Stimulated activated CD4-positive, alpha-beta T cell treated with anti-CD3 and anti-CD28 coated beads, Interleukin-4, amount 100 ng/mL, for 48 hours (primary cell): ENCODE measurements around the gene FBXW4.

Source experiments
- DNase-seq, 2 donors: peaks; one replicate each; pipeline ENCODE4 v3.0.0-alpha.2; 2020; ENCODE audit warnings: low read depth in 2 of 2

The FBXW4 gene

DNA sequence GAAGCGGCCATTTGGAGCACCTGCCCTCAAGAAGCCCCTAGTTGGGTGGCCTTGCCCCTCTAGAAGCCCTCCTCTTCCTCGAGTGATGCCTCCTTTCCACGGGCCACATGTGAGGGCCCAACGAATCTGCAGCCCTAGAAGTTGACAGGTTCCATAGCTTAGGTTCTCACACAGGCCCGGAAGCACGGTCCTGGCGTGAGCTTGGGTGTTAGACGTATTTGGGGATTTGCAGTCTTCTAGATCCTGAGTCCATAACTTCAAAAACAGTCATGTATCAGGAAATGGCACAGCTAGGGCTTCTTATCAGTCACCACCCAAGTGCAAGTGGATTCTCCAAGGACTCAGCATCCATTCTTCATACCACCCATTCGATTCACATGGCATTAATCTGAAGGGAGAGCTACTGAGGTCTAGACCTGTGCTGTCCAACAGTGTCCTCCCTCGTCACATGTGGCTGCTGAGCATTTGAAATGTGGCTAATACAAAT, 477 bp upstream of the FBXW4 start:
- DNase-seq: no peak

DNA sequence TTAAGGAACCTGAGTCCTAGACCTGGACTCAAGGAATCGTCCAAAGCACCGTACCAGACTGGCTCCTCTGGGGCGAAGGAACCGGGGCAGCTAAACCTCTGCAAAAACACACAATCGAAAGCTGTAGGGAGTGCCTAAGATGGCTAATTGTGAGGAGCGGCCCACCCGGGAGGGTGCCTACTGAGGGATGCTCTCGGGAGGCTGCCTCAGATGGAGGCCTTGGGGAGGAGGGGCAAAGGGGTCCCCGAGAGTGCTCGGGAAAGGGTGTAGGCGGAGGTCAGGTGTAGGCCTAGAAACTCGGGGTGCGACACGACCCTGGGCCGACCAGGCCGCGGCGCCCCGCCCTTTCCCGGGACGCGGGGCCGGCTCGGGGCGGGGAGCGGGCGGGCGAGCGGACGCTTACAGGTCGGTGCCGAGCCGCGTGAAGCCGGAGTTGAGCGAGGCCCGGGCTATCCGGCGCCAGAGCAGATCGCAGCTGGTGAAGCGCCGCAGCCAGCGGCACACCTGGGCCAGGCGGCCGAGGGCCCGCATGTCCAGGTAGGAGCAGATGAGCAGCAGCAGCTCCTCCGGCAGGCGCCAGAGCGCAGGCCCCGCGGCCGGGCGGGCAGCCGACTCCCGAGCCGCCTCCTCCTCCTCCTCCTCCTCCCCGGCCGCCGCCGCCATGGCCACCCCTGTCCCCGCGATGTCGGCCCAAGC, 844 bp downstream of the FBXW4 start:
- peak; percentile 58 to 62 for DNase-seq

DNA sequence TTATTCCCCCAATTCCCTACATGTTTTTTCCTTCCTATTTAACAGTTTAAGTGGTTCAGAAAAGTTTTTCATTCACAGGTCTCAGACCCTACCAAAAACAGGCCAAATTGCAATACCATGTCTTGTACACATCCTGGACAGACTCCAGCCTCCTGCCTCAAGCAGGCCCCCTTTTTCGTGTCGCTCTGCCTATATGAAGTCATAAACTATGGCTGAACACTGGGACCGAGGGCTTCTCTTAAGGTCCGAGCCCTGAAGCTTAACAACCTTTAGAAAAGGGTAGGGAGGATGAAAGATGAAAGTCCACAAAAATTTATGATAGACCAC, 1.4 kb downstream of the FBXW4 start:
- DNase-seq: no peak

DNA sequence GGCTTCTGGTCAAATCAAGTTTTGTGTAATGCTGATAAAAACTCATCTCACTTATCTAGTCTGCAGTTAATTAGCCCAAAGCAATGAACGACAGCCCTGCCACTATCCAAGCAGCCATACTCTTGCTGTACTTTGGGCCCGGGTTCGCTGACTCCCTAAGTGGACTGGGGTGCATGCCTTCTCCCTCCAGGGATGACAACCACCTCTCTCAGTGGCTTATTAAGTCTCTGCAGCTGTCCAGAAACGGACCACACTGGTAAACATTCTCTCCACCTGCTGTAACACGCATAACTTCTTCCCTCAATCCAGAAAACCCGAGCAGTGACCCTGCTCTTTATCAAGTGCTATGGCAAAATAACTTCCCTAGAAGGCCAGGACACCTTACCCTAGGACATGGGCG, 3.9 kb downstream of the FBXW4 start:
- DNase-seq: no peak

DNA sequence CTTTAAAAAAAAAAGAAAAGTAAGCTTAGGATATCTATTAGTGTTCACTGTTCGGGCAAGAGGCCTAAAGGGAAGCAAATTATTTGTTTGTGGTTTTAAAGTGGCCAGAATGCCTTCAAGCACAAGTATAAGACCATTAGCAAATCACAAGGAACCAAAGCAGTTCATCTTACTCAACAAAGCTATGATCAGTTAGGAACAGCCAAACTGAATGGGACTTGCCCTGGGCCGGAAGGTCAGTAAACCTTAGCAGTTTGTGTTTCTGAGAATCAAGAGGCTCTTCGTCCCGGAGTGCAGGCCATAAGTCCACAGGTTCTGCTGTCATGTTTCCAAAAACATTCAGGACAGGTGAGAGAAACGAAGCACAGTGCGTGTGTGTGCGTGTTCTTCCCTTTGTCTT, 4.5 kb downstream of the FBXW4 start:
- no peak for DNase-seq

DNA sequence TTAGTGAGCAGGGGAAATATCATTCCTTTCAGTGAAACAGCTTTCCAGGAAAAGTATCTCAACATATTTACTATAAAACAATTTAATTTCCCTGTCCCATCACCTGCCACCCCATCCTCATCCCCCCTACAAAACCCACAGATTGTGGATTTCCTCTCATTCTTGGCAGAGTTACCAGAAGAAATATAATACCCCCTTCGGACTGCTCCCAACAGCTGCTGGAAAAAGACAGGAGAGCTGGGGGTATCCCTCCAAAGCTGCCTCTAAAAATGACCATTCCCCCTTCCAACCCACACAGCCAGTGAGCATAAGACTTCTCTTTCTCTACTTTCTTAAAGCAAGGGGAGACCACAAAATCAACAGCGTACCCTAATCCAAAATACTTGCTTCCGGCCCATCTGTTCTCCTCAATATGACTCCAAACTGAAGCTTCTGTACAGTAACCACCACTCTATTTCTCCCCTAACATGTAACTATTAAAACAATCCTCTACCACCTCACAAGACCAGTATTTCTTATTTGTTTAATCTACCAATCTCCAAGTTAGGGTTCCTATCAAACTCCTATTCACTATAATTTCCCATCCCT, 7.8 kb downstream of the FBXW4 start:
- no peak for DNase-seq

DNA sequence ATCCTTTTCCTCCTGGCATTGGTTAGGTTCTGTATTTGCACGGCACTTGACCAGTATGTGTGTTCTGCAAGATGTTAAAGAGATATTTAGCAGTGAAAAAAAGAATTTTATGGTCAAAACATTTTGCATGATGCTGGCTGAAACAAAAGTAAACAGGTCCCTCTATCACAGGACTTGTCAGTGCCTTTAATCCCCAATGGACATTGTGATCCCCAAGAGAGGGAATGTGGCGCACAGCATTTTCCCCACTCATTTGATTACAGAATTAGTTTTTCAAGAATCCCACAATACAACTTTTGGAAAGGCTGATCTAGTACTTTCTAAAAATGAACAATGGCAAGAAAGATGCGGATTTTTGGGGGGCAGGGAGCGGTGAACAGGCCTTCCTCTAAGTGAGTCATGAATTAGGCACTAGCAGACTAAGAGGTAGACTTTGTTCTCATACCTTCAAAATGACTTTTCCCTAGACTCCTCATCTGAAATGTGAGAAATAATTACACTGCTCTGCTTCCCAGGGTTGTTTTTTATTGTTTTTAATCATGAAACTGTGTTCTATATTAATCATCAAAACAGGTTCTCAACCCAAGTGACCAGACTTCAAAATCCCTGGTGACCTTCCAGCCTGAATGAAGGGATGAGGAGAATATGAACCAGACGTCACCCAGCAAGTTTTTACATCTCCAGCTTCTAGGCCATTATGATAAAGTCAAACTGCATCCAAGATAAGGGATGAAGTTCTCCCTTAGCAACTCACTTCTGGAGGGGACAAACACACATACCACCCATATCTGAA, 8.6 kb downstream of the FBXW4 start:
- DNase-seq: no peak

DNA sequence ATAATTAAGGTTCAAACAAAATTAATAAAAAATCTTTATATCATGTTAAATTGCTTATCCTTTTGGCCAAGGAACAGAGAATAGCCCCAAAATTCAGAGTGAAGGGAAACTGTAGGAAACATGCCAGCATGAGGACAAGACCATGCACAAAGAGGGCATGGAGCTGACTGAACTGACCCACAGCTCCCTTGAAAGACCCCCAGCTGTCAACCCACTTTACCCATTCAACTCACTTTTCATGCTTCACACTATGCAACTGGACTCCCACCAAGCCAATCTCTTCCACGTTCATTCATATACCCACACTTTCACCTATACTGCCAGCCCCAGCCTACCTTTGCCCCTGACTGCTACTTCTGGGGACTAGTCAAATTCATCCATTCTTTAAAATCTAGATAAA, 10.2 kb downstream of the FBXW4 start:
- no peak for DNase-seq

DNA sequence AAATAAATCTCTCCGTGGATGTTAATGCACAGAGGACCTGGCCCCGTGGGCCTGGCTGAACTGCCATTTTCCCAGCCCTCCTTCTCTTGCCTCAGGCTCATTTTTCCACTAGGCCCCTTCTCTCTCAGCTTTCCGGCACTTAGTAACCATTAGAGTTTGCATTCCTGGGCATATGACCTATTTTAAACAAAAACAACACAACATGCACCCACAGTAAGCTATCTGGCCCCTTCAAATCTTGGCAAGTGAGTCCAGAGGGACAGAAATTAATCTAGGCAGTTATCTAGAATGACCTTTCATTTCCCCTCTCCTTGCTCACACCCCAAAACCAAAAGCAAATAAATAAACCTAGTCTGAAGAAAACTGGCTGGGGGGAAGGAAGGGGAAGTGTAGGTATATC, 11.7 kb downstream of the FBXW4 start:
- DNase-seq: no peak

DNA sequence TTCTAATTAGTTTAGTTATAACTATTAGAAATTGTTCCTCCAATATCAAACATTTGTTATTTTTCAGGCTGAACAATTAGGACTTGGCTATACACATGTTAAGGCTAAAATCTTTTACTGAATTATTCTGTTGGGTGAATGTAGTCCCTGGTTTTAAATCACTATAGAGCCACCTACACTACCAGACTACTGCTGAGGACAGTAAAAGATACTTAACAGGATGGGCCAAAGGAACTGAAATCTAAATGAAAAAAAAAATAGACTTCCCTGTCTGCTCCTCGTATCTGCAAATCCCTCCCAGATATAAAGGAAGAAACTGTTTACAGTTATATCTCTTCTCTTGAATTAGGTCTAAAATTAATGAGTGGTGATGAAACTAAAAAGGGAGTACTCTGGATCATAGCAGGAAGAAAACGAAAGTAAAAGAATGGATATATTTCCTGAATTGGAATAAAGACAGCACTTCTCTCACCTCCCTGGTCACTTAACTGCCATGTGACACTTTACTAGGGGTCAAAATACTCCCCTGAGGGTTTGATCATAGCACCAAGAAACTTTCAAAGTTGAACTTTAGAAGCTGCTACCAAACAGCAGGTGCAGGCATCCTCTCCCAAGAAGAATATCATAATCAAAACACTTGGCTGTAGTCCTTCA, 12.7 kb downstream of the FBXW4 start:
- DNase-seq: no peak

DNA sequence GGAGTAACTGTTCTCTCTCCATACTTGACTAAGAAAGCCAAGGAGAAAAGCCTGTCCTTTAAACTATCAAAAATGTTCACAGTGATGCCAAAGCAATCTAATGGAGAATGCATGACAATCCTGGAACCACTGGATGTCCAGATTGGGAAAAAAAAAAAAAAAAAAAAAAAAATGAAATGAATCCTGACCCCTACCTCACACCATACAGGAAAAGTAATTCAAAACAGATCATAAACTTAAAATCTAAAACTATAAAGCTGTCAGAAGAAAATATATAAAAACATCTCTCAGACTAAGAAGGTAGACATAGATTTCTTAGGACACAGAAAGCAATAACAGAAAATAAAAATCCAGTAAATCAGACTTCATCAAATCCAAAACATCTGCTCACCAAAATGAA, 18.4 kb downstream of the FBXW4 start:
- no peak for DNase-seq

DNA sequence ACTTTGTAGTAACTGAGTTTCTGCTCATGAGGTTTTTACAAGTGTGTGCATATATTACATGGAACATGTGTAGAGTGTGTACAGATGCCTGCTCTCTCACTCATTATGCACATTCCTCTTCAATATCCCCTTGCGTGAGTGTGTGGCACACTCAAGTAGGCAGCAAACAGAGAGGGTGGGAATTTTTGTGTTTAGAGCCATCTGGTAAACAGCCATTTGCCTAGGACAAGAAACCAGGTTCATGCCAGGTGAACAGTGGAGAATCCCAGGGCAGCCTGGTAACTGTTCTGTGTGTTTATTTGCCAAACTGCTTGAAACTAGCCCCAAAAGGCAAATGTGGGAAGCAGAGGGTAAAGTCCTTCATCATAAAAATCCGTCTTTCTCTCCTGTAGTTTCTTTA, 19.9 kb downstream of the FBXW4 start:
- DNase-seq: no peak

DNA sequence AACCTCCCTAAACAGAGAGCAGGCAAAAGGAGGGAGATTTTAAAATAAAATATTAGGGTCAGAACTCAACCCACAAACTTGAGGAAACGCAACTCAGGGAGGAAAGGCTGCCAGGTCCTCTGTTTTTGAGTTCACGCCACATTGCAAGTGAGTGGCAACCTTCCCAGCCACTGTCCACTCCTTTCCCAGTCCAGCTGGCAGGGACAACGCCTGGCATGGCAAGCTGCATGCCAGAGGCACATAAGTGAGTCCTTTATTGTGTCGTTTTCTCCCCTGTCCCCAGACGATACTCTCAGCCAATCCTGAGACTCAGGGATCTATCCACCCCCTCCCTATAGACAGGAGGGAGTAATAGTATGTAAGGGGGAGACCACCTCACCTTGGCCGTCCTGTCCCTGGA, 22.4 kb downstream of the FBXW4 start:
- DNase-seq: no peak

DNA sequence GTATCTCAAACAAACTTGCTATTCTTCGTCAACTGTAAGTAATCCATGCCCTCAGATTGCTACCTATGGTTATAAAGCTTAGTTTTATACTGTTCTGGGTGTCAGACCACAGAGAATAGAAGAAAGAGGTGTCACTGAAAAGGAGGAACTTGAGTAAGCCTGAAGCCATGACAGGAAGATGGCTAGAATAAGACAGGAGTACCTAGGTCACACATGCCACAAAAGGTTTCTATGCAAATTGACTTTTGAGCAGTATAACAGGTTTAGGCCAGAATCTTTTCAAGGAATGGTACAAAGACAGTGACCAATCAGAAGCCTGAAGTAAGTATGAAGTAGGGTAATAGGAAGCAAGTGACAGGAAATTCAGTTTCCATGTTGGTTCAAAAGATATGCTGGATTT, 23.5 kb downstream of the FBXW4 start:
- DNase-seq: no peak

DNA sequence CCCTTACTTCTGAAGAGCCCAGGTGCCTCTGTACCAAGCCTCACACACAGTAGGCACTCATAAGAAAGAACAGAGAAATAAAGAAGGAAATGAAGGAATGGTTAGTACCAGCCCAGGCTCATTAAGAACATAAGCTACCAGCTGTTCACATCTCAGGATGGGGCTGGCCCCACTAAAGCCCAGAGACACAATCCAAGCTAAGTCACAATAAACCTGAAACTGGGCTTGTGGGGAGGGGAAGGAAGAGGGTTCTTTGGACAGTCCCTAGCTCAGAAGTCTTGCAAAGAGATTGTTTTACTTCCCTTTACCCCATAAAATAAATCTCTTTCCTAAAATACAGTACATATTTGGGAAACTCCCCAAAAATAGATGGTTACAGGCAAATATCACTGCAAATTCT, 24.3 kb downstream of the FBXW4 start:
- DNase-seq: no peak

DNA sequence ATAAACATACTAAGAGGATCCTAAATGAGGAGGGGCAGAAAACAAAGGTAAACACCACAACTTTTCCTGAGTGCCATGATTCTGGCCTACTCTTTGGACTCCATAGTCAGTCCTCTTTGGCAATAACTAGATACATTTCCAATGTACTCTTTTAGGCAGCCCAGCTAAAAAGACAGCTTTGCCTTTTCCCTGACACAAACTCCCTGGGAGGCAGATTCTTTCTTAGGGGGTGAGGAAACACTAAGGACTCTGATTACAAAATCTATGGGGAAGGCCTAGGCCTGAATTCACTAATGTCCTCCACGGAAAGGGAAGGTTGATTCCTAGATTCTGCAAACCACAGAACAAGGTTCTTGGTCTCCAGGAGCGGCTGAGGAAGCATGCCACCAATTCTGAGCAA, 25.8 kb downstream of the FBXW4 start:
- DNase-seq: no peak

DNA sequence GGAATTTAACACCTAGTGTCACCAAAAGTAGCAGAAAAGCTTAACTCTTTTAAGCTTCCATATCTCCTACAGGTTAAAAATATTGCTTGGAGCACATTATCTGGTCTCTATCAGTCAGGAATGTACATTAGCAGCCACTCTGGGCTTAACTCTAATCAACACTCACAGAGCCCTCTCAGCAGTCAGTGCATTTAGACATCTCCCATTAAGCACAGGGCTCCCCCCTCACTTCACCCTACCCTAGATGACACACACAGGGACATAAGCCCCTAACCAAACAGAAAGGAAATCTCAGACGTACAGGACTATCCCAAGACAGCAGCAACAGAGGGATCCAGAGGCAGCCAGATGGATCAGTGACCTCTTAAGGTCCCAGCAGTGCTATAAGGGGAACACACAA, 26.4 kb downstream of the FBXW4 start:
- DNase-seq: no peak

DNA sequence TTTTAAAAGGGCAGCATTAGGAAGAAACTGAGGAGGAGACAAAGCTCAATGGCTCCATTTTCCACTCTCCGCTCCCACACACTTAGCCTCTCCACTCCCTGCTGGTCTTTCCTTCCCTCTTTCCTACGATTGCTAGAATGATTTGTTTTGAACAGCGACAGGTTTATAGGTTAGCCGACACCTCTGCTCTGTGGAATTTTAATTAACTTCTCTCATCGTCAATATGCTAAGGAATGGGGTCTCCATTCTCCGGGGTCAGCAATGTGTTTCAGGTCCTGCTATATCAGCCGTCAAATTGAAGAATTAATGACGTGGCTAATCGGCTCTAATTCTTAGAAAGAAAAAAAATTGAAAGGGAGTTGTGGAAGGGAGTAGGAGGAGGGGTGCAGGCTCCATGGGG, 28.9 kb downstream of the FBXW4 start:
- DNase-seq: no peak

DNA sequence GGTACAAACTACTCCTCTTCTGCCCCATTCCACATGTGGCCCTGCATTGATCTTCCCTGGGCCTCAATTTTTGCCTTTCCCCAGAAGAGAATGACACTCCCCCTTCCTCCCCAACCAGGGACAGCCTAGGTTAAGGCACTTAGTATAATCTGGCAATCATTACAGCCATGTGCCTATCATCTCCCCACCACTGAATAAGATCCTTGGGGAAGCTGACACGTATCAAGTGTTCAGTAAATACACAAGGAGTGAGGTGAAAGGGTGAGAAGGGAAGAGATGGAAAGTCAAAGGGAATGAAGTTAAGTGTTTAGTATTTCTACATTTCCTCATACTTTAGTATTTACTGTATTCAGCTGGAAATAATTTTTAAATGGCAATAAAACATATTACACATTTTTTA, 31.9 kb downstream of the FBXW4 start:
- DNase-seq: no peak

DNA sequence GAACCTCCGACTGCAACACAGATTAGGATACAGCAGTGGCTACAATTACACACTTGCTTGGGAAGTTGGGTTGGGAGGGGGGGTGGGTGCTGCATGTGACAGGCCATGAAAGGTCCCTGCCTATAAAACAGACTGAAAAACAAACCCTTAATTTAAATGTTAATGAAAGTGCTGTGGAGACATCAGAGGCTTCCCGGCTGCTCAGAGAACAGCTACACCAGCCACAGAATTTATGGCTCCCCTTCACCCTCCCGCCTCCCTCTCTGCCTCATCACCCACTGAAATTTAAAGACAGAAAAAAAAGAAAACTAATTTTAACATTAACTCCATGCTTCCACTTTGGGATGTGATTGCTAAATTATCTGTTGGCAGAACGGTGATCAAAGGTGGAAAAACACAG, 34.7 kb downstream of the FBXW4 start:
- DNase-seq: no peak

DNA sequence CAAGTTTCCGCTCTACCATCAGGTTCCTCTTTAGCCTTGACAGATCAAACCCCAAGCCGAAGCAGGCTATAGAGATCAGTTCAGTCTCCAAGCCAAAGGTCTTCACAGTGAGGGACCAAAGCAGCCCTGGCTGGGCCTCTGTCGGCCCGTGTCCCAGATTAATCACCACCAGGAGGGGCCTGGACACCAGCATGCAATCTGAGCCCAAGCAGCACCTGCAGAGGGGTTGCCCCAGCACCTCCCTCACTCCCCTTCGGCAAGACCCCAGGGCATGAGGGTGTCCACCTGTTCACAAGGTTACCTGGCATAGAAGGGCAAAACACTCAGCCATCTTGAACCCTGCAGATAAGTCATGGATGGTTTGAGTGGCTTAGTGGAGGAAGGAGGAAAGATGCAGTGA, 36.0 kb downstream of the FBXW4 start:
- no peak for DNase-seq

DNA sequence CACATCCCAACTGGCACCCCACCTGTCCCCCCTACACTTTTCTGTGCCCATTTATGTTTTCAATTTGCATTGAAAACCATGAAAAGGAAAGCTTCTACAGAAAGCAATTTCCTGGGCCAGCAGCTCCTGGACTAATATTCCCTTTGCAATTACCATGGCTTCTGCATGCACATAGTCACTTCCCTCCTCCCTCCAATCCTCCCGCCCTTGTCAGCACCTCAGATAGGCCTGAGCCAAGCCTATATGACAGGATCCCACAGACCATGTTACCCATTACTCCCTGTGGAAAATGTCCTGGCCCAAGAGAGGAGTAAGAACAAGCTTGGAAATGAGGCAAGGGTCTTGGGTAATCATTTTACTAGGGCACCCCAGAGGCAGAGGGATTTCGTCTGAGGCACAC, 38.1 kb downstream of the FBXW4 start:
- no peak for DNase-seq

DNA sequence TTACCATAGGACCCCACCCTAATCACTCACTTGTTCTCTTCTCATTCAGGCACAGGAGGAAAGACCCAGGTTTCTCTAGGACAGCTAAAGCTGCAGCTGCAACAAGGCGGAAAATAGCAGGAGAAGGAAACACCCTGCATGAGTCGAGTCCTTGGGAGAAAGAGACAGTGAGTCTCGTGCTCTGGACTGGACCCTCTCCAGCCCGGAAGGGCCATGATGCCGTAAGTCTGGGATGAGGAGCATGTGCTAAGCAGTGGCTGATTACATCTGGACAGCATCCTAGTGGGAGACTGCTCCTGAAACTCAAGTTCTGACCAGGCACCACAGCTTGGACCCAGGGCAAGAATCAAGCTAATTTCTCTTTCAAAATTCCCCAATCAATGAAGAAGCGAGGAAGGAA, 39.4 kb downstream of the FBXW4 start:
- no peak for DNase-seq
